DMS114 treated with DMSO at 0.1 percent for 48 hours (cell line): ENCODE data around the gene PLCE1.

Source experiments
- DNase-seq: peaks from one replicate; lab custom pipeline; 2025; ENCODE audit not compliant: unreplicated experiment; lab: John Stamatoyannopoulos, UW

PLCE1 gene

DNA sequence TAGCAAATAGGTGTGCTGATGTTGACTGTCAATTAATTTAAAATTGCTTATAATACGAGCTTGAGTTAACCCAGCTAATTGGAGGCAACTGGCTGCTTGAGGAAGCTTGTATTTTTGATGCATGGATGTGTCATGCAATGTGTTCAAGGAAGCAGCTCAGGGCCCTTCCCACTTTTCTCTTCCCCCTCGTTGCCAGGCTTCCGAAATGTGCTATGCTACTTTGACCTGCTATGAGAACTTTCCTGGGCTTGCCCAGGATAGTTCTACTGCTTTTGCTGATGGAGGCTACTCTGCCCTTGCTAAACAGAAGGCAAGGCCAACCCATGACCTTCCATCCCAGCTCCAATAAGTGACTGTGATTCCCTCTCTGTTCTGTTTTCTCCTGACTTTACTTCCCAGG is 24.4 kb downstream of the PLCE1 start:
- DNase-seq: no peak

DNA sequence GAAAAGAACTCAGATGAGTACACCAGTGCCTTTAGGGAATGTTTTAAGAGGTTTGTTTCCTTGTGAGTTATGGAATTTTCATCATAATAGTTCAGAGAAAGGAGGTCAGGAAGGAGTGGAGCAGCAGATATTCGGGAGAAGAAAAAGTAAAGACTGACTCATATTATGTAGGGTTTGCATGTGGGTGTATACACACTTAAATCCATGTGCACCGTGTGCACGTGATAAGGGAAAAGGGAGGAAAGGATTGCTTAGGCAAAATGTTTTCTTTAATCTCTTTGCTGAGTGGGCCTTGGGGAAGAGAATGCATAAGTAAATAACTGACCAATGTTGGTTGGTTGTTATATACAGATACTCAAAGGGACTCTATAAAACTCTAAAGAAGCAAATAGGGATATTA is 30.2 kb downstream of the PLCE1 start:
- DNase-seq: no peak

DNA sequence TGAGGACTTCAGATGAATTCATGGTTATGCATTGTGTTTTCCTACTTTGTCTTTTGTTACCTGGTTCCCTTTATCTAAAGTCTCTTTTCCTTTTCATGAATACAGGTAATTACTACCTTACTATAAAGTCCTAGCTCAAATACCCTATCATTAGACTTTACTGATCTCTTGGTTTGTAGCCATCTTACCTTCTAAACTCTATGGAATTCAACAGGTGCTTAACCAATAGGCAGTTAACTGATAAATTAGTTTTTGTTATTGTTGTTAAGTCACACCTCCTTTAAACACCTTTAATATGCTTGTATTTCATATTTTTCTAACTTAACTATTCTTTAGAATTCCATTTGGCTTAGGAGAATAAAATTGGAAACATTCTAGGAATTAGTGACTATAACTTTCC is 30.7 kb downstream of the PLCE1 start:
- no peak for DNase-seq

DNA sequence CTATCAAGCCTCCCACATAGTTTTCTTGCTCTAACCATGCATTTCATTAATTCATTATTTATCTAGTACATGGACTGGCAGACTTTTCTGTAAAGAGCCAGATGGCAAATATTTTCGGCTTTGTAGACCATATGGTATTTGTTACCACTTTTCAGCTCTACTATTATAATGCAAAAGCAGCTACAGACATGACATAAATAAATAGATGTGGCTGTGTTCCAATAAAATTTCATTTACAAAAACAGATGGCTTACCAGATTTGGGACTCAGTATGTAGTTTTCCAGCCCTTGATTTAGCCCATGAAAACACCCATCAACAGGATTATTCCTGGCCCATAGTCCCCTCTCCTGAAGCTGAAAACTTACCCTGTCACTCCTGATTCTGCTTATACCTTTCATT is 32.1 kb downstream of the PLCE1 start:
- DNase-seq: no peak

DNA sequence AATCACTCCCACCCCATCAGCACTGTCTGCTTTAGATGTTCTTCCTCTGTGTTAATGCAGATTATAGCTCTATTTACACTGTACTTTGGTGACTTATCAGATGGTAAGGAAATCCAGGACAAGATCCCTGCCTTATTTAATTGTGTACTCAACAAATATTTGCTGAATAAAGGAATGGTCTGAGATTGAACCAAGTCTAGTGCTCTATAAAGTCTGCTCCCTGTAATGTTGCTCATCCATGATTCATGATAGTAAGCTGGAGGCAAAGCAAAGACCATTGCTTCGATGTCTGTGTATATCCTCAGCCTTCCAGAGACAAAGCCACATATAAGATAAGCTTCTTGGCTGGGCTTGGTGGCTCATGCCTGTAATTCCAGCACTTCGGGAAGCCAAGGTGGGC is 33.5 kb downstream of the PLCE1 start:
- no peak for DNase-seq

DNA sequence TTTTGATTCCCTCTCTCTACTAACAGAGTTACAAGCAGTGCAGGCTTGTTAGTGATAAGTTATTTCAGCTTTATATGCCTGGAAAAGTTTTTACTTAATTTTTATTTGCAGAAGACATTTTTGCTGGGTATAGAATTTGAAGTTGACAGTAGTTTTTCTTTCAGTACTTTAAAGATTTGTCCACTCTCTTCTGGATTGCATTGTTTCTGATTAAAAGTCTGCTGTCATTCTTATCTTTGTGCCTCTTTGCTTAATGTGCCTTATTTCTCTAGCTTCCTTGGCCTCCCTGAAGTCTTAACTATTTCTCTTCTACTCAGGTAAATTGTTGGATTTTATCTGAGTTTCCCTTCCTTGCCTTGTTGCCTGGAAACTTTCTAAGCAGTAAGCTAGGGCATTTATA is 36.2 kb downstream of the PLCE1 start:
- DNase-seq: no peak

DNA sequence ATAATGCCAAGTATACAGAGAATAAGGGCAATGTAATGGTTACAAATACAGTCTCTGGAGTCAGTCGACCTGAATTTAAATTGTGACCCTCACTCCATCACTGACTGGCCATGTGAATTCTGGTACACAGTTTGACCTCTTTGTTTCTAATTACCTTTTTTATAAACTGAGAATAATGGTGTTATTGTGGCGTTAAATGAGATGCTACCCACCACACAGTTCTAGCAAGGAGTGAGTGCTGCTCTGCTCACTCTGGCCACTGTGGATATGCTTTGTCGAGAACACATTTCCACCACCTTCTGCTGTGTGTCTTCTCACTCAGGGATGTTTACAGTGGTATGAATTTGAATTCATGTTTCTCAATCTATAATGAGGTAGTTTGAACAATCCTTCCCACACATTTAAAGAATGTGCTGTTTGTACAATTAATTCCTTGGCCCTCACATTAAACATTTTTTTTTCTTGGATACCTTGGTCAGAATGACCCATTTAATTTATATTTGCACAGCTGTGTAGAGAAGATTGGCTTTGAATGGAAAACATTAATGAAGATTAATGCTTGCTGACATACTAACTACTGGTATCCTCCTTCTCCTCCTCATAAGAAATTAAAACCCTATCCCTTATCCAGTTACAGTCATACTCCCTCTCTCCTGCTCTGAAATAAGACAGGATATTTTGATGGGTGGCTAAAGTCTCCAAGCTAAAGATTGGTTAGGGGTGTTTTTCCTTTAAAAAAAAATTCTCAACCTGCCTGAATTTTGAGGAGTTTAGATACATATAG is 42.4 kb downstream of the PLCE1 start:
- DNase-seq: no peak

DNA sequence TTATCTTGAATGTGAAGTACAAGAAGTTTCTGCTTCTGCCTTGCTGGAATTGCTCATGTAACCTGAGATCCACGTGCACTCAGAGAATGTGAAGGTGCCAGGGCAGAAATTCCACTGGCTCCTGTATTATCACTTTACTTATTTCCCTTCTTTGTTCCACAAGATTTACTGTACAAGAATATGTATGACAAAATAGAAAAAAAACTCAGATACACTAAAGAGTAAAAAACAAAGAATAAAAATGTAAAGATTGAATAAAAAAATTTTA is 43.0 kb downstream of the PLCE1 start:
- no peak for DNase-seq

DNA sequence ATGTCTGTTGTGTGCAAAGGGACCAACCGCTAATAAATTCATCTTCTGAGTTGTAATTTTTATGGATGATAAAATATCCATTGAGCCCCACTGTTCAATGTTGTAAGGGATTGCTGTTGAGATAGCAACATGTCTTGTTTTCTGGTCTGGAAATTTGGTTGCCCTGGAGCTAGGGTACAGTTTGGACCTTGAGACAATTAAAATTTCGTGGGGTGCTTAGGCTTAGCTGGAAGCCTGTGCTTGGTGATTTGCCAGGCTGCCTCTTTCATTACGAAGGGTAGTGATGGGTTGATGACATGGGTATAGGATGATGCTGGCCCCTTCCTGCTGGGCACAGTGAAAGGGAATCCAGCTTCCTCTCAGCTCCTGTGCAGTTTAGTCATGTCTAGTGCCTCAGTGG is 43.6 kb downstream of the PLCE1 start:
- no peak for DNase-seq

DNA sequence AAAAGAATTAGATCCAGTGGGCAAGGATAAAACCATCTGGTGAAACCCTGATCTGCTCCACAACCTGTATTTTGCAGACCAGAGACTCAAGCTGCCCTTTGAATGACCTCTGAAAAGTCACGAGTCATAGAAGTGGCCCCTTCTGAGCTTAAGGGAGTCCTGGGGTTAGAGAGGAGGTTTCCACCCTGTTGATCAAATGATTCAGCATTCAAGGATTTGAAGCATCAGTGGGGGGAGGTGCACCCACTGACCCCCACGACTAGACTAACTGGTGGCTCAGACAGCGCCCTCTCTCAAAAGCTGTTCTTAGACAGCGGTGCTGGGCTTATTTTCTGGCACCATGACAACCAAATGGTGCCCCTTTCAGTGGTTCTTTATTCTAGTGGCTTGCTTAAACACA is 44.3 kb downstream of the PLCE1 start:
- no peak for DNase-seq

DNA sequence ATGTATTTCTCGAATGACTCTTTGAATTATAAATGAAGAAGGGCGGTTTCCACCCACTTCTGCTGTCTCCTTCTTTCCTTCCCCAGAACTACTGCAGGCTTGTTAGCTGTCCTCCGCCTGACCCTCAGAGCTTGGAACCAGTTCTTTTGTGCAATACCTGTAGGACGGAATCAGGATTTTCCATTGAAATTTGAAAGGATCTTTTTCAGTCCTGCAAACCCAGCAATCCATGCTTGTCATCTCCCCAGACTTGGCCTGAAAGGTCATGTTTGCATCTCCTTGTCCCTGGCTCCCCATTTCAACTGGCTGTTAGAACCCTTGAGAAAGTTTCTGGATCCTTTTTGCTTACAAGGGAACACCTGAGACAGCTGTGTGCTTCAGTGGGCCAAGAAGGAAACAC is 47.5 kb downstream of the PLCE1 start:
- no peak for DNase-seq

DNA sequence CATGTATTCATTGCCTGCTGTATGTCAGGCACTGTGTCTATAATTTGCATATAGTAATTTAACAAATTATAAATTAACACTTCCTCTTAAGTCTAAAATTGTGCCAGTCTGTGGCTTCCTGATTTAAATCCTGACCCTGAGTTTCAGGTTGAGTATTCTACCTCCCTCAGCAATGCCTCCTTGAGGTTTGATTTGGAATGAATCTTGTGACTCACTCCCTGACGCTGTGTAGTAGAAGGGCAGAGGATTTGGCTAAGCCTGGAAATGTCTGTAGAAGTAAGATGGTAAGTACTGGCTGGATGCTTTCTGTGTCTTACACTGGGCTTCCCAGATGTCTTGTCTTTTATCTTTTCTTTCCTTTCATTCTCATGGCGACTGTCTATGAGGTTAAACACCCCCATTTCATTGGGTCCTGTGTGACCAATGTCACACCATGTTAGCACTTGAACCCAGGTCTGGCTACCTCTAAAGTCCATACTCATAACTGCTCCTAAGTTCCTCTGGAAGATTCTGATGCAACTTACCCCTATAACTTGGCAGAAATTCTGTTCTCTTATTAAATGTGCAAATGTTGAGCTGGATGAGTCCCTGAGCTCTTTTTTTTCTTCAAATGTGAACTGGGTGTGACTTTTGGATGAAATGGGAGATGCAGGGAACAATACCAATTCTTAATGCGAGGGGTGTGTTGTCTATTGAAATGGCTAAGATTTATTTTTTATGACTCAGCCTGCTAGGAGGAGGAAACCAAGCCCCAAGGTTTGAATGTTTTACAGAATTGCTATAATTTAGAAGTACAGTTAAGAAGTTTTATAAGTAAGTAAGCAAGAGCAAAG is 48.5 kb downstream of the PLCE1 start:
- no peak for DNase-seq

DNA sequence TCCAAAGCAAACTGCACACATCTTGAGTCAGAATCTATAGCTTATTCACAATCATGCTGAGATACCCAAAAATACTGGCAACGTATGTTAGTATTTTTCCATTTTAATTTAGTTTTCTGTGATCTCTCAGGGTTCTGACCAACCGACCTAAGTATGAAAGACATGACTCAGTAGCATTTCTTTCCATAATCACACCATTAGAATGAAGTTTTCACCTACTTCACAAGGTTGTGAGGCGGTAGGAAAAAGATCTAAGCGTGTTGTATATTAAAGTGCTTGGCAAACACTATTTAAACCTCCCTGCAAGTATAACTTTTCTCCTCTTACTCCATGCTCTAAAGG is 49.1 kb downstream of the PLCE1 start:
- DNase-seq: no peak
